Lung (tissue), 12 donors: Measurements from ENCODE around the gene NAA30. TPM values are rescaled to one million over a fixed set of nuclear protein-coding genes. Genes with fewer than 3 reads are reported as not detected.

ENCODE experiments used
- ATAC-seq: fragments of 200-7000 bp; cut with Tn5 transposase; one replicate; pipeline ENCODE4 v1.9.1; 2020; ENCODE audit warnings: moderate number of reproducible peaks; ENCODE audit not compliant: insufficient read depth, low FRiP score
- DNase-seq, 3 donors: peaks; one replicate each; pipeline ENCODE4 v3.0.0-alpha.2; 2013 to 2017
- H3K27ac ChIP-seq, 2 donors: one replicate each; pipeline ENCODE4 v1.5.1; 2013; ENCODE audit warnings: mild to moderate bottlenecking in 2 of 2, moderate library complexity in 2 of 2, control low read depth in 1 of 2, inconsistent platforms in 1 of 2, low read depth in 1 of 2, low read length in 1 of 2
- H3K27me3 ChIP-seq, 3 donors: one replicate each; pipeline ENCODE4 v1.5.1; 2013; ENCODE audit warnings: low read length in 2 of 3; ENCODE audit not compliant: control insufficient read depth in 3 of 3, insufficient read depth in 3 of 3
- H3K36me3 ChIP-seq, 4 donors: one replicate each; pipeline ENCODE4 v1.5.1; 2013; ENCODE audit warnings: low read length in 4 of 4, mild to moderate bottlenecking in 1 of 4, moderate library complexity in 1 of 4; ENCODE audit not compliant: control insufficient read depth in 4 of 4, insufficient read depth in 4 of 4
- H3K4me1 ChIP-seq, 5 donors: one replicate each; pipeline ENCODE4 v1.5.1; 2013; ENCODE audit warnings: low read length in 5 of 5, mild to moderate bottlenecking in 2 of 5, moderate library complexity in 1 of 5; ENCODE audit not compliant: control insufficient read depth in 5 of 5, insufficient read depth in 5 of 5
- H3K4me3 ChIP-seq: one replicate; pipeline ENCODE4 v1.5.1; 2013; ENCODE audit warnings: mild to moderate bottlenecking, control low read depth, moderate library complexity
- H3K9ac ChIP-seq, 2 donors: one replicate each; pipeline ENCODE4 v1.5.1; 2013; ENCODE audit warnings: low read length in 2 of 2, control low read depth in 1 of 2; ENCODE audit not compliant: insufficient read depth in 1 of 2
- H3K9me3 ChIP-seq, 4 donors: one replicate each; pipeline ENCODE4 v1.5.1; 2013; ENCODE audit warnings: low read length in 3 of 4, mild to moderate bottlenecking in 1 of 4, moderate library complexity in 1 of 4; ENCODE audit not compliant: control insufficient read depth in 4 of 4, insufficient read depth in 3 of 4
- WGBS, 2 donors: extraction: QIAGEN DNeasy Blood & Tissue Kit; methylation state at CpG; one replicate each; pipeline ENCODE4 v1.1.7; 2013; 5-methylcytosine and 5-hydroxymethylcytosine counted together
- polyA plus RNA-seq, 2 donors: library from polyadenylated mRNA; stranded (reverse); fragments of 200-250 nt; gene quantifications; one replicate each; pipeline ENCODE4 v1.2.1, GENCODE V29; 2013
- total RNA-seq, 2 donors: library from RNA; depleted of rRNA in 1 of 2; stranded (reverse); fragments of >200 nt in 1 of 2; gene quantifications; one replicate each; pipeline ENCODE4 v1.2.1, GENCODE V29; 2014 to 2021
- TF ChIP-seq, protein P1 (sequence below): IDR thresholded peaks from 2 replicates; pipeline ENCODE4 v1.5.1; 2012; ENCODE audit warnings: mild to moderate bottlenecking; ENCODE audit errors: control extremely low read depth, extremely low read depth
- donor health status: control.
- donor health status: control.
- donor health status: Bipolar disorder and iron deficiency.
- donor health status: healthy.
- donor health status: DM: yes; HTN: yes; CAD: no.

The NAA30 gene
- total and polyA plus RNA-seq, 4 donors = 2.8 to 22.2 (median 7.6) TPM

- TF ChIP-seq, protein P1, sequence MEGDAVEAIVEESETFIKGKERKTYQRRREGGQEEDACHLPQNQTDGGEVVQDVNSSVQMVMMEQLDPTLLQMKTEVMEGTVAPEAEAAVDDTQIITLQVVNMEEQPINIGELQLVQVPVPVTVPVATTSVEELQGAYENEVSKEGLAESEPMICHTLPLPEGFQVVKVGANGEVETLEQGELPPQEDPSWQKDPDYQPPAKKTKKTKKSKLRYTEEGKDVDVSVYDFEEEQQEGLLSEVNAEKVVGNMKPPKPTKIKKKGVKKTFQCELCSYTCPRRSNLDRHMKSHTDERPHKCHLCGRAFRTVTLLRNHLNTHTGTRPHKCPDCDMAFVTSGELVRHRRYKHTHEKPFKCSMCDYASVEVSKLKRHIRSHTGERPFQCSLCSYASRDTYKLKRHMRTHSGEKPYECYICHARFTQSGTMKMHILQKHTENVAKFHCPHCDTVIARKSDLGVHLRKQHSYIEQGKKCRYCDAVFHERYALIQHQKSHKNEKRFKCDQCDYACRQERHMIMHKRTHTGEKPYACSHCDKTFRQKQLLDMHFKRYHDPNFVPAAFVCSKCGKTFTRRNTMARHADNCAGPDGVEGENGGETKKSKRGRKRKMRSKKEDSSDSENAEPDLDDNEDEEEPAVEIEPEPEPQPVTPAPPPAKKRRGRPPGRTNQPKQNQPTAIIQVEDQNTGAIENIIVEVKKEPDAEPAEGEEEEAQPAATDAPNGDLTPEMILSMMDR = no peak
- no peaks in the 10 kb centered on the region for H3K9me3 ChIP-seq
- no peak overlapping the region for H3K4me3 ChIP-seq
- no peaks in the 10 kb centered on the region for H3K27me3 ChIP-seq
- no peak overlapping the region for H3K9ac ChIP-seq
- 95 to 96% methylated on average over 1 of the region's 1 CpG for WGBS, 2 donors
- DNase-seq (no peak), ATAC-seq (no peak)
- peaks cover 3 to 19% (median 8%) of the 10 kb centered on the region in 4 donors for H3K36me3 ChIP-seq
- no peak overlapping the region for H3K27ac ChIP-seq
- peaks cover 0 to 9% (median 0%) of the 10 kb centered on the region in 5 donors for H3K4me1 ChIP-seq
These were observed 13.1 kb downstream of the NAA30 start for GRCh38 chr14:57403521-57403864.

GRCh38 chr14:57405562-57405961 lies 15.2 kb downstream of the NAA30 start:
- TF ChIP-seq, protein P1 = no peak
- no peaks in the 10 kb centered on the region for H3K9me3 ChIP-seq
- H3K27me3 ChIP-seq = no peaks in the 10 kb centered on the region
- ATAC-seq (no peak), DNase-seq (no peak)
- 66 to 78% methylated on average over 2 of the region's 2 CpGs for WGBS, 2 donors
- peaks cover 0 to 9% (median 0%) of the 10 kb centered on the region in 5 donors for H3K4me1 ChIP-seq
- H3K4me3 ChIP-seq = no peak overlapping the region
- H3K27ac ChIP-seq = no peak overlapping the region
- H3K36me3 ChIP-seq = peaks cover 4 to 20% (median 9%) of the 10 kb centered on the region in 4 donors
- no peak overlapping the region for H3K9ac ChIP-seq

GRCh38 chr14:57408037-57408436 lies 17.7 kb downstream of the NAA30 start:
- 68 to 91% methylated on average over 2 of the region's 2 CpGs for WGBS, 2 donors
- no peak for ATAC-seq
- peaks cover 4 to 15% (median 9%) of the 10 kb centered on the region in 4 donors for H3K36me3 ChIP-seq
- no peaks in the 10 kb centered on the region for H3K27me3 ChIP-seq
- no peak overlapping the region for H3K4me3 ChIP-seq
- no peak overlapping the region for H3K9ac ChIP-seq
- TF ChIP-seq, protein P1 = no peak
- H3K9me3 ChIP-seq = no peaks in the 10 kb centered on the region
- DNase-seq = no peak
- H3K4me1 ChIP-seq = peaks cover 0 to 11% (median 0%) of the 10 kb centered on the region in 5 donors
- H3K27ac ChIP-seq = no peak overlapping the region

DNA sequence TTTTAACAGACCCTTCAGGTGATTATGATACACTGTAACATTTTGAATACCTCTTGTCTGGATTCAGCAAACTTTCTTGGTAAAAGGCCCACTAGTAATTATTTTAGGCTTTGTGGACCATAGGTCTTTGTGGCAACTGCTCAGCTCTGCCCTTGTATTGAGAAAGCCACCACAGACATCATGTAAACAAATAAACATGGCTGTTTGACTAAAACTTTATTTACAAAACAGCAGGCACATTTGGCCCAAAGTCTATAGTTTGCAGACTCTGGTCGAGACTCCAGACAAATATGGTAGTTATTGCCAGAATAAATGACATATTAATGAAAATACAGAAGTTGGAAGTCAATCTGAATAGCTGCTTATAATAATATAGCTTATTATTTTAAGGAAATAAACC lies 18.2 kb downstream of the NAA30 start:
- Histone ChIP-seq H3K4me3 (no peak overlapping the region), H3K4me1 (peaks cover 0 to 11% (median 0%) of the 10 kb centered on the region in 5 donors), H3K9ac (no peak overlapping the region), H3K27me3 (no peaks in the 10 kb centered on the region), H3K36me3 (peaks cover 4 to 15% (median 9%) of the 10 kb centered on the region in 4 donors), H3K9me3 (no peaks in the 10 kb centered on the region), H3K27ac (no peak overlapping the region)
- DNase-seq (no peak), ATAC-seq (no peak)
- 78 to 90% methylated on average over 1 of the region's 1 CpG for WGBS, 2 donors
- TF ChIP-seq, protein P1 = no peak
